Stimulated activated CD8-positive, alpha-beta memory T cell treated with anti-CD3 and anti-CD28 coated beads, Interleukin-12 subunit alpha, Interleukin-12 subunit beta, amount 100 ng/mL, for 24 hours (primary cell): Measurements from ENCODE around the gene SELENOW.
A peak's percentile ranks its signal among the peaks of the same experiment; 100 is the strongest.
"Not testable (repeated sequence)": the region's sequence is repeated elsewhere in the genome, so short reads cannot be mapped to it uniquely, and the experiment has no call there.

ENCODE experiments used
- DNase-seq: peaks from one replicate; pipeline ENCODE4 v3.0.0-alpha.2; 2020; ENCODE audit errors: extremely low read depth

The SELENOW gene

DNA sequence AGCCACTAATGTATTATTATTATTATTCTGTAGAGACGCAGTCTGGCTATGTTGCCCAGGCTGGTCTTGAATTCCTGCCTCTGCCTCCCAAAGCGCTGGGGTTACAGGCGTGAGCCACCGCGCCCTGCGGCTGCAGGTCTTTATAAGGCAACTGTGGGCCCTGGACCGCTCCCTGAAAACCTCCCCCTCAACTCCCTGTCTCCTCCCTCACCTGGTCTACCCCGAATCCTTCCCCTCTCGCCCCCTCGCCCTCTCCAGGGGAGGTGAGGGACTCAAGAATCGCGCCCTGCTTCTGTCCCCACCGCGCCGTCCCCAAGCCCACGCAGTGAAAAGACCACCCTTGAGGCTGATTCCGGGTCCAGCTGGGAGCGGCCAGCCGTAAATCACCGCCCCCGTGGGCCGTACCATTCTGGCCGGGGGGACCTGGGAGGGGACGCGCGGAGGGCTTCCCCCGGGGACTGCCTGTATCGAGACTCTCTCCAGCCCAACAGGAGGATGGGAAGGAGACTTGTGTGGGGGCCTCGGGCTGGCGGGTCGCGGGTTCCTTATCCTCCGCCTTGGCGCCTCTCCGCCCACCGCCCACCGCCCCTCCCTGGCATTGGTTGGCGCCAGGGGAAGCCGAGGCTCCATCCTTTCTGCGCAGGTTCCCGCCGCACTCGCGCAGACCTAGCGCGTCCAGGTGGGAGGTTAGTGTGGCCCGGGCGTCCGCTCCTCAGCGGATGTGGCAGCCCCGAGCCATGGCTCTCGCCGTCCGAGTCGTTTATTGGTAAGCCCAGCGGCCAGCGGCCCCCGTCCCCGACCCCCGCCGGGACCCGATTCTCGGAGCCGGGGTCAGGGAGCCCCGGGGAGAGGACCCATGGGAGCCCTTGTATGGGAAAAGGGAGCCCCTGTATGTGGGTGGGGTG lies at the start of gene SELENOW:
SELENOW (plus strand) TSS at position 655 of the 905 bp plus-strand sequence; CDS start at position 738, 83 bp downstream.
- DNase-seq, result peak; percentile 44

DNA sequence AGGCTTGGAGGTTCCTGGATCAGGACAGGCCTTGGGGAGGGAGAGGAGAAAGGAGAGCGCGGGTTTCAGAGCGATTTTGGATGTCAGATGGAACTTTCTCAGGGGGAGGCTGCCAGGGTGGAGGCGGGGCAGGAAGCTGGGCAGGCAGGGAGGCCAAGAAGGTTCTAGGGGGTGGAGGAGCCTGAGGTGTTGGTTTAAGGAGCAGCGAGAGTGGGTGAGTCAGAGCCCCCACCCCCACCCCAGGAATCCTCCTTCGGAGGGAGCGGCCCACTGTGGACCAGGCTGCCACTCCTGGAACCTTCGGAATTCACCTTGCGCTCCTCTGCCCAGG lies 49.1 kb upstream of the SELENOW start:
- DNase-seq, result no peak

DNA sequence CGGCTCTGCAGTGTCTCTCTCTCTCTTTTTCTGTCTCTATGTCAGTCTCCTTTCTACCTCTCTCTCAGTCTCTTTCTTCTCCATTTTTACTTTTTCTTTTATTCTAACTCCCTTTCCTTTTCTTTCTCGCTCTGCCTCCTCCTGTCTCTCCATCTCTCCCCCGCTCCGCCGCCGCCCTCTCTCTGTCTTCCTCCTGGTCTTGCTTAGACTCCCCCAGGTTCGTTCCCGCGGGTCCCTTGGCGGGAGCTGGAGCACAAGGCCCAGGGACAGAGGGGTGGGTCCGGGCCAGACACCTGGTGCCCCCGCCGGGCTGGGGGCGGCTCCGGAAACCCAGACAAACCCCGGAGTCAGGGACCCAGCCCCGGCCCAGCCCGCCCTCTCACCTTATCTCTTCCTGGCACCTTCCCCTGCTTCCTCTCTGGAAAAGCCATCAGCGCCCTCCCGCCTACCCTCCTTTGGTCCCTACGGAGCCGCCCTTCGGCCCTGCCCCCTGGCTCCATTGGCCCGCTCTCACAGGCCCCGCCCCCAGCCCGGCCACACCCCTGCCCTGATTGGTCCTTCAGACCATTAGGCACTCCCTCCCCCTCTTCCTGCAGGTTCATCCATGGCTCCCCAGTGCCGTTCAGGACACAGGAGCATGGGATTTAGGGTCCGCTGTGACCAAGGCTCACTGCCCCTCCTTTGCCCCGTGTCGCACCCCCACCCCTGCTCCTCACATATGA lies 48.5 kb upstream of the SELENOW start:
- DNase-seq, result no peak

DNA sequence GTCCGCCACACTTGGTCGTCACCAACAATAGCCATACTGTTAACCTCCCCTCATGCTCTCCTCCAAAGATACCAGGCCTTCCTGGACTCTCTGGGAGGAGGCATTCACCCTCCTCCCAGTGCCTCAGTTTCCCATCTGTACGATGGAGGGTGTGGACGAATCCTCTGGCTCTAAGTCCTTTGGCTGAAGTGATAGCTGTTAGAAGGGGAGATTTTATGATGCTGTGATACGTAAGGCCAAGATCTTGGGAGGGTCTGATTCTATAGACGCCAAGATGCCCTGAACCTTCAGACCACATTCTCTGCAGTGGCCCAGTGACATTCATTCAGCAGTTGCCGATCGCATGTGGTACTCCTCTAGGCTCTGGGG lies 48.0 kb upstream of the SELENOW start:
- DNase-seq, result no peak

DNA sequence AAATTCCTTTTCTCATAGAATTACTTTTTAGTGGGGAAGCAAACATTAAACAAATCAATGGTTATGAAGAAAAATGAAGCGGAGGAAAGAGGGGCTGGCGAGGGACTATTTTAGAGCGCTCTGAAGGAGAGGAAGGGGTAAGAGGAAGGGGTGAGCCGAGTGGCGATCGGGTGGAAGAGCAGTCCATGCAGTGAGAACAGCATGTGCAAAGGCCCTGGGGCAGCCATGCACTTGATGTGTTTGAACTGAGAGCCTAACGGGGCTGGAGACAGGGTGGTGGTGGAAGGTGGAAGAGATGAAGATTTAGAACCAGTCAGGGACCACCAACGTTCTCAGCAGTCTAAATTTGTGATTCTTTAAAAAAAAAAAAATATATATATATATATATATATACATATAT lies 47.6 kb upstream of the SELENOW start:
- DNase-seq, result no peak

DNA sequence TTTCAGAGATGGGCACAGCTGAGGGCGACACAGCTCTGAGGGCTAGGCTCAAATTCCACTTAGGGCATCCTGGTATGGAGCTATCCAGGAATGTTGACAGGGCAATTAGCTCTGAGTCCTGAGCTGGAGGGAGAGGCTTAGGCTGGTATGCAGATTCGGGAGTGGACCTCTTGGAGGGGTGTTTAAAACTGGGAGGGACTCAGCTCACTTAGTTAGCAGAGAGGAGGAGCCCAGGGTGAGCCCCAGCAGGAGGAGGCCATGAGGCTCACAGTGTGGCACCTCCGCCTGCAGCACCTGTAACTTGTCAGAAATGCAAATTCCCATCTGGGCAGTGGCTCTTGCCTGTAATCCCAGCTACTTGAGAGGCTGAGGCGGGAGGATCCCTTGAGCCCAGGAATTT lies 43.4 kb upstream of the SELENOW start:
- no peak for DNase-seq

DNA sequence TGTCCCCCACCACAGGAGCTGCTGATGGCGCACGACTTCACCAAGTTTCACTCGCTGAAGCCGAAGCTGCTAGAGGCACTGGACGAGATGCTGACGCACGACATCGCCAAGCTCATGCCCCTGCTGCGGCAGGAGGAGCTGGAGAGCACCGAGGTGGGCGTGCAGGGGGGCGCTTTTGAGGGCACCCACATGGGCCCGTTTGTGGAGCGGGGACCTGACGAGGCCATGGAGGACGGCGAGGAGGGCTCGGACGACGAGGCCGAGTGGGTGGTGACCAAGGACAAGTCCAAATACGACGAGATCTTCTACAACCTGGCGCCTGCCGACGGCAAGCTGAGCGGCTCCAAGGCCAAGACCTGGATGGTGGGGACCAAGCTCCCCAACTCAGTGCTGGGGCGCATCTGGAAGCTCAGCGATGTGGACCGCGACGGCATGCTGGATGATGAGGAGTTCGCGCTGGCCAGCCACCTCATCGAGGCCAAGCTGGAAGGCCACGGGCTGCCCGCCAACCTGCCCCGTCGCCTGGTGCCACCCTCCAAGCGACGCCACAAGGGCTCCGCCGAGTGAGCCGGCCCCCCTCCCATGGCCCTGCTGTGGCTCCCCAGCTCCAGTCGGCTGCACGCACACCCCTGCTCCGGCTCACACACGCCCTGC lies 37.5 kb upstream of the SELENOW start:
- no peak for DNase-seq

DNA sequence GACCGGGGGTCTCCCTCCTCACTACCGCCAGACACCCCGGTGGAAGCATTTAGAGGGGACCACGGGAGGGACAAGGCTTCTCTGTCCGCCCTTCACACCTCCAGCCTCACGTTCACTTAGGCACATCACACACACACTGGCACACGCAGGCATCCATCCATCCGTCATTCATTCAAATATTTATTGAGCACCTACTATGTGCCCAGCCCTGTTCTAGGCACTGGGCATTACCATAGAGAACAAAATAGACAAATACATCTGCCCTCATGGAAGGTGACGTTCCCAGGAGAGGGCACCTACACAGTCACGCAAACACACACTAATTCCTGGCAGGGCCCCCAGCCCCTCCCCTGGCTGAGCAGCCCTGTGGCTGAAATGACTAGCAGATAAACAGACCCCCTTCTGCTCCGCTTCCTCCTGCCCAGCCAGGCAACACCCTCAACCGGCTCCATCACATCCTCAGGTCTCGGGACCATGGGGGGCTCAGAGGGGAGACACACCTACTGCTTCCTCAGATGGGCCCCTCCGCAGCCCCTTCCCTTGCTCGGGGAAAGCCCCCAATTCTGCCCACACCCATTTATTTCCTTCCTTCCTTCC lies 36.9 kb upstream of the SELENOW start:
- no peak for DNase-seq

DNA sequence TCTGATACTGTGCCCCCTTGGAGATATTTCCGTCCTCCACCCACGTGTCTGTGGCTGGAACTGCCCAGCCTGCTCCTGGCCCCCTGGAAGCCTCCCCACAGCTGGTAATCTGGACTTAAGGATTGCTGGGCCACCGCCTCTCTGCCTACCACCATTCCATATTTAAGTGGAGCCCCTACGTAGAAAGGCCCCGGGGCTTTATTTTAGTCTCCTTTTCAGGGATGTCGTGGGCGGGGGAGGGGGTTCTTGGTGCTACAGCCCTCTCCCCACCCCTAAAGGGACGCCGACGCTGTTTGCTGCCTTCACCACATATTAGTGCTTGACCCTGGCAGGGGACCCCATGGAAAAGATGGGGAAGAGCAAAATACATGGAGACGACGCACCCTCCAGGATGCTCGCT lies 35.9 kb upstream of the SELENOW start:
- DNase-seq, result no peak

DNA sequence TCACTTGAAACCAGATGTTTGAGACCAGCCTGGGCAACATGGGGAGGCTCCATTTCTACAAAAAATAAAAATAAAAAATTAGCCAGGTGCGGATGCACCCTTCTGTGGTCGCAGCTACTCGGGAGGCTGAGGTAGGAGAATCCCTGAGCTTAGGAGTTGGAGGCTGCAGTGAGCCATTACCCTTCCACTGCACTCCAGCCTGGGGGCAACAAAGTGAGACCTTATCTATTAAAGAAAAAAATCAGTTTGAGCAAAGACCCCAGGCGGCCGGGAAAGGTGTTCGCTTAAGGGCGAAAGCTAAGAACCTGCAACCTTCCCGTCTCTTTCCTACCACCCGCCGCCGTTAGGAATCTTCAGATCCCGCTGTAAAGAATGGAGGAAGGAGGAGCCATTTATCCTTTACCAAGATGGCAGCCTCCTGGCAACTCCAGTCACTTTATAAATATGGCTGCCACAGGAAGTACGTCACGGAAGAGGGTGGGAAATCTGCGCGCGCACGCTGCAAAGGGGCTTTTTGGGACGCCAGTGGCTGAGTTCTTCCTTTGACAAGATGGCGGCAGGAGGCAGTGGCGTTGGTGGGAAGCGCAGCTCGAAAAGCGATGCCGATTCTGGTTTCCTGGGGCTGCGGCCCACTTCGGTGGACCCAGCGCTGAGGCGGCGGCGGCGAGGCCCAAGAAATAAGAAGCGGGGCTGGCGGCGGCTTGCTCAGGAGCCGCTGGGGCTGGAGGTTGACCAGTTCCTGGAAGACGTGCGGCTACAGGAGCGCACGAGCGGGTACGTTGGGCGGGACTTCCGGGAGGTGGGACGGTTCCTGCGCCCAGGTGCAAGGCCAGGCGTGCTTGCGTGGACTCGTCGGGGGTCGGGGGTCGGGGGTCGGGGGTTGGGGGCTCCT lies 33.2 kb upstream of the SELENOW start, which contains the start of gene NOP53:
NOP53 (plus strand) TSS at position 537 of the 892 bp plus-strand sequence; CDS start at position 551, 14 bp downstream.
- DNase-seq, result peak; percentile 93

DNA sequence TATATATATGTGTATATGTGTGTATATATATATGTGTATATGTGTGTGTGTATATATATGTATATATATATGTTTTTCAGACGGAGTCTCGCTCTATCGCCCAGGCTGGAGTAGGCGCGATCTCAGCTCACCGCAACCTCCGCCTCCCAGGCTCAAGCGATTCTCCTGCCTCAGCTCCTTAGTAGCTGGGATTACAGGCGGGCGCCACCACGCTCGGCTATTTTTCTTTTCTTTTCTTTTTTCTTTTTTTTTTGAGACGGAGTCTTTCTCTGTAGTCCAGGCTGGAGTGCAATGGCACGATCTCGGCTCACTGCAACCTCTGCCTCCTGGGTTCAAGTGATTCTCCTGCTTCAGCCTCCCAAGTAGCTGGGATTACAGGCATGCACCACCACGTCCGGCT lies 32.4 kb upstream of the SELENOW start:
- DNase-seq, result not testable (repeated sequence)

DNA sequence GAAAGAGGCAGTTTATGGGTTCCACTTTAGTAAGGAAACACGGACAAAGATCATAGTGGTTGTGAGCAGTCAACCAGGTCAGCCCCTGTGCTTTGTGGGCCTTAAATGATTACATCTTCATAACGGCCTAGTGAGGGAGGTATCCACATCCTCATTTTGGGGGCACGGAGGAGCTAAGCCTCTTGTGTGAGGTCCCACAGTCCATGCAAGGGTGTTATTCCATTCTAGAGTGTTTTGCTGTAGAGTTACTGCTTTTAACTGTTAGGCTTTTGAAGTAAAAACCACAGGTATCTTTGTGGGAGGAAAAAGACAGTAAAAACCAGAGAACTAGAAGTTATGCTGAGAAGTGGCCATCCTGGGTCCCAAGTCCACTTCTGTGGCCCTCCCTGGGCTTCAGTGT lies 29.2 kb upstream of the SELENOW start:
- DNase-seq, result no peak

DNA sequence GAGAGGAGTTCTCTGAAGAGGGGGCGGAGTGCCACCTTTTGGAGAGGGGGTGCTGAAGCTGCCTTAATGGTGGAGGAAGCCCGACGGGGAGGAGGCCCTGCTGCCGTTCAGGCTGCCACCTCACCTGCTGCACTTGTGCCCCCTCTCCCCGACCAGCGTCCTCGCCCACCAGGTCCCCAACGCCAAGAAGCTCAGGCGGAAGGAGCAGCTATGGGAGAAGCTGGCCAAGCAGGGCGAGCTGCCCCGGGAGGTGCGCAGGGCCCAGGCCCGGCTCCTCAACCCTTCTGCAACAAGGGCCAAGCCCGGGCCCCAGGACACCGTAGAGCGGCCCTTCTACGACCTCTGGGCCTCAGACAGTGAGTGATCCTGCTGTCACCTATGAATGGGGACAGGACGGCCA lies 27.8 kb upstream of the SELENOW start:
- no peak for DNase-seq

DNA sequence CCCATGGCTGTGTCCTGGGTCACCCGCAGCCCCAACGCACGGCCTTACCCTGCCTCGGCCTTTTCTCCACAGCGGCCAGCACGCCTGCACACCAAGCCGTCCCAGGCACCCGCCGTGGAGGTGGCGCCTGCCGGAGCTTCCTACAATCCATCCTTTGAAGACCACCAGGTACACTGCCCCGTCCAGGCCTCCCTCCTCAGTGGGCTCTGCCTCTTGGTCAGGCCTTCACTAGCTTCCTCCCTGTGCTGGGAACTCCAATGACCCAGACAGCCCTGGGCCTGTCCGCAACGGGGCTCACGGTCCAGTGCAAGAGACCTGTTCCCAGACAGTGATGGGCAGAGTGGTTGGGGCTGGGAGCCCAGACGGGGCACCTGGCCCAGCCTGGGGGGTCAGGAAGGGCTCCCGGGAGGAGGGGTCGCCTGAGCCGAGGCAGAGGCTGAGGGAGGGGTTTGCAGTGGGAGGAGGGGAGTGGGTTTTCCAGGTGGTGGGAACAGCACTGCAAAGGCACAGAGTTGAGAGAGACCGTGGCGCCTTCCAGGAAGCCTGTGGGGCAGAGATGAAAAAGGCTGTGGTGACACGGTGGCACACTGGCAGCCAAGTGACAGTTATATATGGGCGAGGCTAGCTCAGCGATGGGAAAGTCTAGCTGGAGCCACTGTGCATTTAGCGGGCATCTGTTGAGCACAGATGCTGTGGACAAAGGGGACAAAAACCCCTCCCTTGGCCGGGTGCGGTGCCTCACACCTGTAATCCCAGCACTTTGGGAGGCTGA lies 25.9 kb upstream of the SELENOW start:
- DNase-seq, result no peak

DNA sequence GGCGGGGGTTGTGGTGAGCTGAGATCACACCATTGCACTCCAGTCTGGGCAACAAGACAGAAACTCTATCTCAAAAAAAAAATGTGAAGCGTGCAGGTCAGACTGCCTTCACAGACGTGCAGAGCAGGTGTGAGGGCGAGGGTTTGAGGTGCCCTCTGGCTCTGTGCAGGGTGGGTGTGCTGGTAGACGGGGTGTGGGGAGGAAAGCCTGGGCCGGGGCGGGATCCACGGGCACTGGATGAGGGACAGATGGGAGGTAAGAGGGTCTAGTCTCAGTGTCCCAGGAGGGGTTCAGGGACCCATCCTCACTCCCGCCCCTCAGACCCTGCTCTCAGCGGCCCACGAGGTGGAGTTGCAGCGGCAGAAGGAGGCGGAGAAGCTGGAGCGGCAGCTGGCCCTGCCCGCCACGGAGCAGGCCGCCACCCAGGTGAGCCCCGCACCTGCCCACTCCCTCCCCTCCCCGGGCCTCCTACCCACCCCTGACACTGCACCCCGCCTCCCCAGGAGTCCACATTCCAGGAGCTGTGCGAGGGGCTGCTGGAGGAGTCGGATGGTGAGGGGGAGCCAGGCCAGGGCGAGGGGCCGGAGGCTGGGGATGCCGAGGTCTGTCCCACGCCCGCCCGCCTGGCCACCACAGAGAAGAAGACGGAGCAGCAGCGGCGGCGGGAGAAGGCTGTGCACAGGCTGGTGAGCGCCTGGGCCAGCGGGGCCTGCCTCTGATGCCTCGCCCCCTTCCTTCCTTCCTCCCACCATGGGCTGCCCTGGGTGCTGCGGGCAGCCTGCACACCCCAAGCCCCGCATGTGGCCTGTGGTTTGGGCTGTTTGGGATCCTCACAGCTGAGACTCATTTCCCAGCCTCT lies 24.1 kb upstream of the SELENOW start:
- DNase-seq, result no peak

DNA sequence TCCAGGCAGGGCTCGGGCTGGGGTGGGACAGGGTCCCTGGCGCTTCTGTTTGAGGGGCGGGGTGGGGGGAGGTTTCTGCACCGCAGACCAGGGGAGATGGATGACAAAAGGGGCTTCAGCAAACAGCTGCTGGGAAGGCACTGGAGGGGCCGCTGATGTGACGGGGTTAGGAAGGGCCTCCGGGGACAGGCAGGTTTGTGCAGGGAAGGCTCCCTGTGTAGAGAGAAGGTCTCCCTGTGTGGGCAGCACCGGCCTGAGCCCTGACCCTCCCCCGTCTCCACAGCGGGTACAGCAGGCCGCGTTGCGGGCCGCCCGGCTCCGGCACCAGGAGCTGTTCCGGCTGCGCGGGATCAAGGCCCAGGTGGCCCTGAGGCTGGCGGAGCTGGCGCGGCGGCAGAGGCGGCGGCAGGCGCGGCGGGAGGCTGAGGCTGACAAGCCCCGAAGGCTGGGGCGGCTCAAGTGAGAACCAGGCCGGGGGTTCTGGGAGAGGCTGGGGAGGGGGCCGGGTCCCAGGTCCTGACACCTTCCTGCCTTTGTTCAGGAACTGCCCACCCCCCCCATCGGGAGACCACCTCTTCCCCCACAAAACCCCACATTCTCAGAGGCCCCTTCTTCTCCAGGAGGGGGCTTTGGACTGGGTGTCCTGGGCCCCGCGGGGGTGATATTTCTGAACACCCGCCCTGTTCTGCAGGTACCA lies 23.3 kb upstream of the SELENOW start:
- no peak for DNase-seq

DNA sequence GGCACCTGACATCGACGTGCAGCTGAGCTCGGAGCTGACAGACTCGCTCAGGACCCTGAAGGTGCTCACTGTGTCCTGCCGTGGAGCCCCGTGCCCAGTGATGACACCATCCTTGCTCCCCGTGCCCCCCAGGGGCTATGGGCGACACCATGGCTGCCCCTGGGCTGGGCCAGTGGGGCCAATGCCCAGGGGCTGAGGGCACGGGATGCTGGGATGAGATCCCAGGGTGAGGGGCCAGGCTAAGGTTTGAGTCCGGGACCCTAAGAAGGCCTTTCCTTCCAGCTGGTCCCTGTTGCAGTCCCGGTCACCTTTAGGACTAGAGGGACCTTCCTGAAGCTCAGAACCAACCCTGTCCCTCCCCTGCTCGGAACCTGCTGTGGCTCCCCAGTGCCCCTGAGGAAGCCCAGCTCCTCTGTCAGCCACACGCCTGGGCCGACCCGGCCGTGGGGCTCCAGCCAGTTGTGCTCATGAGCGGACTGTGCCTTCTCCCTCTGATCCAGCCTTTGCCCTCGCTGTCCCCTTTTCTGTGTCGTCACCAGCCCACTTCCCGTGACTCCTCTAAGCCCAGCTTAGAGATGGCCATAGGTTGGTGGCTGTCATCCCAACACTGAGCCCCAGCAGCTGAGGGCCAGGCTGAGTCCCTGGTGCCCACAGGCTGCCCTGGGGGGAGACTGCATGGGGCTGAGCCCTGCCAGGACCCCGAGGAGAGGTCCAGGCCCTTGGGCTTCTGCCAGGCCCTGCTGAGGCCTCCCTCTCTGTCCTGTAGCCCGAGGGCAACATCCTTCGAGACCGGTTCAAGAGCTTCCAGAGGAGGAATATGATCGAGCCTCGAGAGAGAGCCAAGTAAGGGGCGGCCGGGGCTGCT lies 22.5 kb upstream of the SELENOW start:
- DNase-seq, result no peak

DNA sequence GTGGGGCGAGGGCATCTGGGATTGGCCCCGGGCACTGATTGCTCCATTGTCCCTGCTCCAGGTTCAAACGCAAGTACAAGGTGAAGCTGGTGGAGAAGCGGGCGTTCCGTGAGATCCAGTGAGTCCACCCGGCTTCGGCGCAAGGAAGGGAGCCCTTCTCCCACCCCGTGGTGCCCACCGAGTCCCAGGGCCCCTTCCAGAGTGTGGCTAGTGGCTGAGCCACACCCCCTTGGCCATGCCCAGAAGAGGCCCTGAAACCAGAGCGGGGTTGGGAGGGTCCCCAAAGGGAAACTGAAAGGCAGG lies 21.9 kb upstream of the SELENOW start:
- no peak for DNase-seq
